ENCODE measurements around the gene LIPF.
A peak's percentile ranks its signal among the peaks of the same experiment; 100 is the strongest.
"Not testable (repeated sequence)": the region's sequence is repeated elsewhere in the genome, so short reads cannot be mapped to it uniquely, and the experiment has no call there.

The LIPF gene

DNA sequence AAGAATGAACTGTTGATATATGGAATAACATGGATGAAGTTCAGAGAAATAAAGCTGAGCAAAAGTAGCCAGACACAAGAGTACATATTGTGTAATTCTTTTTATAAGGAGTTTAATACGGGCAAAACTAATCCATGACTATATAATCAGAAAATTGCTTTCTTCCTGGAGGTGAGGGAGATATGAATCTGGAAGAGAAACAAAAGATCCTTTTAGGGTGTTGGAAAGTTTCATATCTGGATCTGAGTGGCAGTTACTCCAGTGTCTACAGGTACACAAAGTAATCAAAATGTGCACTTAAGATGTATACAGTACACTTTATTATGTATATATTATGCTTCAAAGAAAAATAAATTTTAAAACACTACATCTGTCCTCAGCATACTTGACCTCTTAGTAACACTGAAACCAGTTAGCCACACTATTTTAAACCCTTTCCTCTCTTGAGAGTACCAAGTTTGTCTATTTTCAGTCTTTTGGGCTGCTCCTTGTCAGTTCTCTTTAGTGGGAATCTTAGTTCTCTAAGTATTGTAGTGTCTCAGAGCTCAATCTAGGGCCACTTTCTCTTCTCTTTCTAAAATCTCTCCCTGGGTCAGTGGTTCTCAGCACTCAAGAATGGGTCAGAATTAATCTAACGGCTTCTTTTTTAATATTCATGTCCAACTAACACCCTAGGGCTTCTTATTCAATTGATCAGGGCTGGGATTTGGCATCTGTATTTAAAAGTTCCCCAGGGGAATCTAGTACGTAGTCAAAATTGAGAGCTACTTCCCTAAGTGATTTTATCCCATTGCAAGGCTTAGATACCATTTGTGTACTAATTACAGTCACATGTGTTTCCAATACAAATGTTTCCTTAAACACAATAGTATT, 4.3 kb upstream of the LIPF start:
- no peak for DNase-seq (ENCODE audit: low read depth)
- H3K4me3 ChIP-seq (ENCODE audit: low read length), result no peak overlapping the region
- TF ChIP-seq, protein P1, sequence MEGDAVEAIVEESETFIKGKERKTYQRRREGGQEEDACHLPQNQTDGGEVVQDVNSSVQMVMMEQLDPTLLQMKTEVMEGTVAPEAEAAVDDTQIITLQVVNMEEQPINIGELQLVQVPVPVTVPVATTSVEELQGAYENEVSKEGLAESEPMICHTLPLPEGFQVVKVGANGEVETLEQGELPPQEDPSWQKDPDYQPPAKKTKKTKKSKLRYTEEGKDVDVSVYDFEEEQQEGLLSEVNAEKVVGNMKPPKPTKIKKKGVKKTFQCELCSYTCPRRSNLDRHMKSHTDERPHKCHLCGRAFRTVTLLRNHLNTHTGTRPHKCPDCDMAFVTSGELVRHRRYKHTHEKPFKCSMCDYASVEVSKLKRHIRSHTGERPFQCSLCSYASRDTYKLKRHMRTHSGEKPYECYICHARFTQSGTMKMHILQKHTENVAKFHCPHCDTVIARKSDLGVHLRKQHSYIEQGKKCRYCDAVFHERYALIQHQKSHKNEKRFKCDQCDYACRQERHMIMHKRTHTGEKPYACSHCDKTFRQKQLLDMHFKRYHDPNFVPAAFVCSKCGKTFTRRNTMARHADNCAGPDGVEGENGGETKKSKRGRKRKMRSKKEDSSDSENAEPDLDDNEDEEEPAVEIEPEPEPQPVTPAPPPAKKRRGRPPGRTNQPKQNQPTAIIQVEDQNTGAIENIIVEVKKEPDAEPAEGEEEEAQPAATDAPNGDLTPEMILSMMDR (IDR thresholded peaks at IDR 0.05; ENCODE audit: insufficient read depth, low read depth, low read length, missing control alignments), result no peak

GRCh38 chr10:88660598-88660884, 3.7 kb upstream of the LIPF start:
- DNase-seq (ENCODE audit: low read depth), result no peak
- no peak overlapping the region for H3K4me3 ChIP-seq (ENCODE audit: low read length)
- TF ChIP-seq, protein P1 (IDR thresholded peaks at IDR 0.05; ENCODE audit: insufficient read depth, low read depth, low read length, missing control alignments), result no peak

- DNase-seq (ENCODE audit: low read depth), result no peak
- TF ChIP-seq, protein P1 (IDR thresholded peaks at IDR 0.05; ENCODE audit: insufficient read depth, low read depth, low read length, missing control alignments), result no peak
- H3K4me3 ChIP-seq (ENCODE audit: low read length), result no peak overlapping the region
Measured at GRCh38 chr10:88661018-88661417, 3.2 kb upstream of the LIPF start.

DNA sequence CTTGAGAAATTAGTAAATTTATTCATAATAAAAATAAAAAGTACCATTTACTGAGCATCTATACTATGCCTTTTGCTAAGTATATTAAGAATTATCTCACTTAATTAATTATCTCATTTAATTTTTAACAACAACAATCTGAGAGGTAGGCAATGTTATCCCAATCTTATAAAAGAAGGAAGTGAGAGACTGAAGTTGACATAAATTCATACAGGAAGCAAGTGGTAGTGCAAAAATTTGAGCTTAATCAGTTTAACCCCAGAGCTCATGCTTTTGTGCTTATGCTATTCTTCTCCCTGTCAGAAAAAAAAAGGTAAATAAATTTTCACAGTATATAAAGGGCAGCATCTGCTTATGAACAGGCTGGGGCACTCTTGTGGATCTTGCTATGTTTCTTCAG, 2.7 kb upstream of the LIPF start:
- H3K4me3 ChIP-seq (ENCODE audit: low read length), result no peak overlapping the region
- TF ChIP-seq, protein P1 (IDR thresholded peaks at IDR 0.05; ENCODE audit: insufficient read depth, low read depth, low read length, missing control alignments), result no peak
- DNase-seq (ENCODE audit: low read depth), result no peak

GRCh38 chr10:88663153-88663552, 1.1 kb upstream of the LIPF start:
- DNase-seq (ENCODE audit: low read depth); H3K4me3 ChIP-seq (ENCODE audit: low read length): not testable (repeated sequence)

DNA sequence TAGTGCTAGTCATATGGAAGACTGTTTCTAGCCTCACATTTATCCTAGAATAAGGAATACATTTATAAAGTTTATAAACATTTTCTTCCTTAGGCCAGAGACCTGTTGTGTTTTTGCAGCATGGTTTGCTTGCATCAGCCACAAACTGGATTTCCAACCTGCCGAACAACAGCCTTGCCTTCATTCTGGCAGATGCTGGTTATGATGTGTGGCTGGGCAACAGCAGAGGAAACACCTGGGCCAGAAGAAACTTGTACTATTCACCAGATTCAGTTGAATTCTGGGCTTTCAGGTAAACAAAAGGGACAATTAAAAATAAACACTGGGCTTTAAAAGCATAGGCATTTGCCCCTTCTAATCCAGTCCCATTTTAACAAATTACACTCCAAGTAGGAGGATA, 4.2 kb downstream of the LIPF start:
- TF ChIP-seq, protein P1 (IDR thresholded peaks at IDR 0.05; ENCODE audit: insufficient read depth, low read depth, low read length, missing control alignments), result no peak
- H3K4me3 ChIP-seq (ENCODE audit: low read length), result no peak overlapping the region
- DNase-seq (ENCODE audit: low read depth), result no peak

DNA sequence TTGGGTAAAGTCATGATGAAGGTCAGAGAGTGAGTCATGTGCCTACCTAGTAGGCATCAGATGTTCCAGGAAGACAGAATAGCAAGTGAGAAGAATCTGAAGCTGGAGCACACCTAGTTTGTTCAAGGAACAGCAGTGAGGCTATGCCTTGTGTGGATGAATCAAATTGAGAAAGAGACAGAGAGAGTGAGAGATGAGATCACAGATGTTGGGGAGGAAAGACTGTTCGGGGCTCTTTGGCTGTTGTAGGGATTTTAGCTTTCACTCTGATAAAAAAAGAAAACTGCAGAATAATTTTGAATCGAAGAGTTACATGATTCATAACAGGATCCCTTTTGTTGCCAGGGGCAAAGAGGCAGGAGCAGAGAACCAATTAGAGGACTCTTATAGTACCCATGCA, 6.3 kb downstream of the LIPF start:
- peak; percentile 10 for DNase-seq (ENCODE audit: low read depth)
- TF ChIP-seq, protein P1 (IDR thresholded peaks at IDR 0.05; ENCODE audit: insufficient read depth, low read depth, low read length, missing control alignments), result no peak
- H3K4me3 ChIP-seq (ENCODE audit: low read length), result no peak overlapping the region

Data from epithelial cell of esophagus (primary cell).